ENCODE data around the gene MTM1.

Gene MTM1

GRCh38 chrX:150605603-150606002, 37.2 kb downstream of the MTM1 start:
- DNase-seq (ENCODE audit: low read depth): no peak

GRCh38 chrX:150607201-150607600, 38.8 kb downstream of the MTM1 start:
- no peak for DNase-seq (ENCODE audit: low read depth)

- no peak for DNase-seq (ENCODE audit: low read depth)
Measured at GRCh38 chrX:150610043-150610442, 41.6 kb downstream of the MTM1 start.

- DNase-seq (ENCODE audit: low read depth): no peak
Measured at GRCh38 chrX:150610446-150610845, 42.0 kb downstream of the MTM1 start.

- DNase-seq (ENCODE audit: low read depth): no peak
Measured at GRCh38 chrX:150615356-150615755, 46.9 kb downstream of the MTM1 start.

- no peak for DNase-seq (ENCODE audit: low read depth)
Measured at GRCh38 chrX:150616179-150616862, 47.9 kb downstream of the MTM1 start.

- no peak for DNase-seq (ENCODE audit: low read depth)
Measured at GRCh38 chrX:150616863-150617198, 48.4 kb downstream of the MTM1 start.

GRCh38 chrX:150621652-150622051, 53.2 kb downstream of the MTM1 start:
- no peak for DNase-seq (ENCODE audit: low read depth)

- no peak for DNase-seq (ENCODE audit: low read depth)
Measured at GRCh38 chrX:150623583-150623982, 55.2 kb downstream of the MTM1 start.

GRCh38 chrX:150625097-150625496, 56.7 kb downstream of the MTM1 start:
- no peak for DNase-seq (ENCODE audit: low read depth)

- DNase-seq (ENCODE audit: low read depth): no peak
Measured at GRCh38 chrX:150625875-150626274, 57.5 kb downstream of the MTM1 start.

- no peak for DNase-seq (ENCODE audit: low read depth)
Measured at GRCh38 chrX:150627957-150628356, 59.5 kb downstream of the MTM1 start.

GRCh38 chrX:150635952-150636351, 67.5 kb downstream of the MTM1 start:
- DNase-seq (ENCODE audit: low read depth): no peak

GRCh38 chrX:150642423-150642822, 74.0 kb downstream of the MTM1 start:
- no peak for DNase-seq (ENCODE audit: low read depth)

GRCh38 chrX:150643271-150643670, 74.8 kb downstream of the MTM1 start:
- DNase-seq (ENCODE audit: low read depth): no peak

GRCh38 chrX:150643958-150644357, 75.5 kb downstream of the MTM1 start:
- DNase-seq (ENCODE audit: low read depth): no peak

GRCh38 chrX:150644422-150644821, 76.0 kb downstream of the MTM1 start:
- DNase-seq (ENCODE audit: low read depth): no peak

GRCh38 chrX:150647331-150647730, 78.9 kb downstream of the MTM1 start:
- DNase-seq (ENCODE audit: low read depth): no peak

GRCh38 chrX:150648296-150648940, 80.0 kb downstream of the MTM1 start:
- no peak for DNase-seq (ENCODE audit: low read depth)

- DNase-seq (ENCODE audit: low read depth): no peak
Measured at GRCh38 chrX:150649096-150649870, 80.9 kb downstream of the MTM1 start.

- no peak for DNase-seq (ENCODE audit: low read depth)
Measured at GRCh38 chrX:150651906-150652305, 83.5 kb downstream of the MTM1 start.

GRCh38 chrX:150655788-150656187, 87.4 kb downstream of the MTM1 start:
- no peak for DNase-seq (ENCODE audit: low read depth)

GRCh38 chrX:150663073-150663472, 94.7 kb downstream of the MTM1 start:
- DNase-seq (ENCODE audit: low read depth): no peak
